PC-3 (cell line): Measurements from ENCODE around the gene USP28. TPM values are rescaled to one million over a fixed set of nuclear protein-coding genes. Genes with fewer than 3 reads are reported as not detected.

ENCODE experiments used
- ATAC-seq: fragments of 200-7000 bp; cut with Tn5 transposase; 2 replicates; pipeline ENCODE4 v1.9.1; 2020; ENCODE audit warnings: mild to moderate bottlenecking, moderate library complexity
- BruUV-seq: library from RNA; stranded (reverse); fragments of 400-500 nt; replicated peaks from 2 replicates; lab custom pipeline; 2021; lab: Mats Ljungman, UMichigan
- CTCF ChIA-PET: fragments of 300-600 bp; sonication (Branson Sonifier 250); formaldehyde crosslinking; loops from one replicate; lab custom pipeline; 2022; ENCODE audit warnings: antibody characterized with exemption; lab: Charles Lee
- POLR2A ChIA-PET: fragments of 300-600 bp; sonication (Branson Sonifier 250); formaldehyde crosslinking; loops from one replicate; lab custom pipeline; 2022; ENCODE audit warnings: antibody characterized with exemption; ENCODE audit not compliant: unreplicated experiment; lab: Charles Lee
- DNase-seq: peaks from one replicate; pipeline ENCODE4 v3.0.0-alpha.2; 2015
- H2AFZ ChIP-seq: fragments of 300-600 bp; sonication (generic); 2 replicates; pipeline ENCODE4 v1.6.0; 2016; ENCODE audit warnings: antibody characterized with exemption, low read length
- H3F3A ChIP-seq: fragments of 300-600 bp; sonication (generic); one replicate; pipeline ENCODE4 v1.6.0; 2017; ENCODE audit warnings: antibody characterized with exemption, low read length, control low read depth, mild to moderate bottlenecking; ENCODE audit not compliant: unreplicated experiment
- H3K27ac ChIP-seq: fragments of 300-600 bp; sonication (generic); 2 replicates; pipeline ENCODE4 v1.5.1; 2016; ENCODE audit warnings: mild to moderate bottlenecking, low read length
- H3K27me3 ChIP-seq: fragments of 300-600 bp; sonication (generic); 2 replicates; pipeline ENCODE4 v1.6.1; 2016; ENCODE audit warnings: low read length, mixed read lengths
- H3K36me3 ChIP-seq: fragments of 300-600 bp; sonication (generic); 2 replicates; pipeline ENCODE4 v1.6.1; 2016; ENCODE audit warnings: low read depth, mixed run types, low read length, mixed read lengths
- H3K4me1 ChIP-seq: fragments of 300-600 bp; sonication (generic); 2 replicates; pipeline ENCODE4 v1.5.1; 2016; ENCODE audit warnings: low read length; ENCODE audit not compliant: insufficient read depth
- H3K4me2 ChIP-seq: fragments of 300-600 bp; sonication (generic); 2 replicates; pipeline ENCODE4 v1.6.0; 2016; ENCODE audit warnings: low read length
- H3K4me3 ChIP-seq: fragments of 300-600 bp; sonication (generic); 2 replicates; pipeline ENCODE4 v1.5.1; 2016; ENCODE audit warnings: mild to moderate bottlenecking, low read length, mixed read lengths
- H3K79me2 ChIP-seq: fragments of 300-600 bp; sonication (generic); 2 replicates; pipeline ENCODE4 v1.6.1; 2017; ENCODE audit warnings: low read length, mixed read lengths
- H3K9ac ChIP-seq: fragments of 300-600 bp; sonication (generic); 2 replicates; pipeline ENCODE4 v1.6.0; 2016; ENCODE audit warnings: mild to moderate bottlenecking, low read length
- H3K9me2 ChIP-seq: fragments of 300-600 bp; sonication (generic); replicated peaks from 2 replicates; pipeline ENCODE4 v1.6.1; 2016; ENCODE audit warnings: mixed run types, low read length, mixed read lengths
- H3K9me3 ChIP-seq: fragments of 300-600 bp; sonication (generic); 2 replicates; pipeline ENCODE4 v1.6.1; 2016; ENCODE audit warnings: low read length, mixed read lengths
- H4K20me1 ChIP-seq: fragments of 300-600 bp; sonication (generic); 2 replicates; pipeline ENCODE4 v1.6.1; 2016; ENCODE audit warnings: low read length, mixed read lengths
- CTCF ChIP-seq: fragments of 300-600 bp; sonication (generic); conservative IDR thresholded peaks from 2 replicates; pipeline ENCODE4 v1.5.1; 2017; ENCODE audit warnings: antibody characterized with exemption, low read depth, mild to moderate bottlenecking, low read length
- EZH2 ChIP-seq: fragments of 300-600 bp; sonication (generic); IDR thresholded peaks from one replicate; pipeline ENCODE4 v1.6.1; 2017; ENCODE audit warnings: antibody characterized with exemption, mild to moderate bottlenecking, low read length; ENCODE audit not compliant: unreplicated experiment
- EZH2phosphoT487 ChIP-seq: fragments of 300-600 bp; sonication (generic); IDR thresholded peaks from 2 replicates; pipeline ENCODE4 v1.6.1; 2018; ENCODE audit warnings: mild to moderate bottlenecking, antibody characterized with exemption, low read length, borderline replicate concordance
- intact Hi-C: fragments of 100-400 bp; cut with micrococcal nuclease; formaldehyde crosslinking; loops from 2 replicates; pipeline ENCODE4 v1.9.0; 2023
- total RNA-seq: library from RNA; depleted of rRNA; stranded (reverse); fragments of >200 nt; gene quantifications from 2 replicates; pipeline ENCODE4 v1.2.3, GENCODE V29; 2014

USP28 gene
- total RNA-seq, 1 experiment from 2014 or later: 27.7 TPM

DNA sequence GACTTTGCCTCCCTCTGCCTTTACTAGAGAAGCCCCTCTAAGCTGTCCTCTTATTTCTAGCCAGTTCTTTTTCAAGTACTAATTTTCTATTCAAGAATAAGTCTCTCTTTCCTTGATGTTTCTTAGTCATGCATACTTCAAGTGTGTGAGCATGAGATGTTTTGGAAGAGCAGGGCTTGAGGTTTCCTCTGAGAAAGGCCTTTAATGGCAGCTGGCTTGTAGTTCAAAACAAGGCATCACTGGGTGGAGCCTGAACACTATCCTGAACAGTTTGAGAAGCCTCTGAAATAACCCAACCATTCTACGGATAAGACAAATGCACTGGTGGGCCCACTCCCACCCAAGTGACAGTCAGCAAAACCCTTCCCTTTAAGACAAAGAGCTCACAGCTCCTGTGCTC lies 58.2 kb downstream of the USP28 start:
- DNase-seq (no peak), ATAC-seq (no peak)
- ChIA-PET POLR2A (no interaction called here), CTCF (no interaction called here)
- Histone ChIP-seq H3K9ac (no peak overlapping the region), H3F3A (no peaks in the 10 kb centered on the region), H3K9me2 (no peaks in the 10 kb centered on the region), H3K4me1 (no peaks in the 10 kb centered on the region), H3K4me2 (no peak overlapping the region), H3K79me2 (no peaks in the 10 kb centered on the region), H3K9me3 (no peaks in the 10 kb centered on the region), H3K36me3 (peaks cover 29% of the 10 kb centered on the region), H3K27ac (no peak overlapping the region), H3K4me3 (no peak overlapping the region), H2AFZ (no peak overlapping the region), H4K20me1 (no peaks in the 10 kb centered on the region), H3K27me3 (no peaks in the 10 kb centered on the region)
- BruUV-seq: no TSS peak
- TF ChIP-seq EZH2 (no peak), EZH2phosphoT487 (no peak), CTCF (no peak)
- intact Hi-C loops: no loop called here

DNA sequence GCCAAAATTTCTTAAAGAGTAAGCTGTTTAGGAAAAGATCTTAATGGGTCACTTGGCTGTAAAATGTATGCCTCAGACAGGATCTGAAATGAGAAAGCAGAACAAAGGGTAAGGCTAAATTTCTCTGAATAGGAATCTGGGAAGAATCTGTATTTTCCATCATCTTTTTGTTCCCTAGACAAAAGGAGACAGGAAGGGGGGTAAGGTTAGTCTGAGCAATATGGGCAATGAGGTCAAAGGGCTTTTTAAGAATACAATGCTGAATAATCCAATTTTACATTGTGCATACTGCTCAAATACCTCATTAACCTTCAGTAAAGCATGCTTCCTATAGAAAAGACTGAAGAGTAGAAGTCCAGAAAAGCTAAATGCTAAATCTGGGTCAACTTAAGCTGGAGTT lies 61.2 kb downstream of the USP28 start:
- ATAC-seq: no peak
- H3K4me2 ChIP-seq: no peak overlapping the region
- no TSS peak for BruUV-seq
- H3K4me1 ChIP-seq: no peaks in the 10 kb centered on the region
- no peaks in the 10 kb centered on the region for H3K9me2 ChIP-seq
- no peak overlapping the region for H2AFZ ChIP-seq
- CTCF ChIA-PET: no interaction called here
- H3K79me2 ChIP-seq: no peaks in the 10 kb centered on the region
- peaks cover 20% of the 10 kb centered on the region for H3K36me3 ChIP-seq
- H4K20me1 ChIP-seq: no peaks in the 10 kb centered on the region
- no peak for DNase-seq
- no peak for TF ChIP-seq EZH2
- no peak for TF ChIP-seq CTCF
- TF ChIP-seq EZH2phosphoT487: no peak
- POLR2A ChIA-PET: no interaction called here
- no peak overlapping the region for H3K27ac ChIP-seq
- no peaks in the 10 kb centered on the region for H3K9me3 ChIP-seq
- H3K9ac ChIP-seq: no peak overlapping the region
- intact Hi-C loops: no loop called here
- H3F3A ChIP-seq: no peaks in the 10 kb centered on the region
- H3K4me3 ChIP-seq: no peak overlapping the region
- H3K27me3 ChIP-seq: no peaks in the 10 kb centered on the region

GRCh38 chr11:113808931-113809330 lies 66.4 kb downstream of the USP28 start:
- Histone ChIP-seq H4K20me1 (no peaks in the 10 kb centered on the region), H3K9me2 (no peaks in the 10 kb centered on the region), H3K4me1 (peaks cover 5% of the 10 kb centered on the region; the same call in 1 of the 2 replicates), H3K36me3 (peaks cover 41% of the 10 kb centered on the region), H3K27ac (no peak overlapping the region), H2AFZ (no peak overlapping the region), H3K4me3 (no peak overlapping the region), H3K27me3 (no peaks in the 10 kb centered on the region), H3F3A (no peaks in the 10 kb centered on the region), H3K9me3 (no peaks in the 10 kb centered on the region), H3K79me2 (no peaks in the 10 kb centered on the region), H3K4me2 (no peak overlapping the region), H3K9ac (no peak overlapping the region)
- no TSS peak for BruUV-seq
- ChIA-PET POLR2A (no interaction called here), CTCF (no interaction called here)
- no peak for DNase-seq
- TF ChIP-seq EZH2phosphoT487 (no peak), EZH2 (no peak), CTCF (no peak)
- no peak for ATAC-seq
- intact Hi-C loops: no loop called here
